K562 (cell line): ENCODE results near the gene ZNRF3. TPM values are rescaled to one million over a fixed set of nuclear protein-coding genes. Genes with fewer than 3 reads are reported as not detected.
"Not testable (repeated sequence)": the region's sequence is repeated elsewhere in the genome, so short reads cannot be mapped to it uniquely, and the experiment has no call there.

ENCODE experiments used
- ATAC-seq: fragments of 200-7000 bp; cut with Tn5 transposase; 3 replicates; pipeline ENCODE4 v1.9.1; 2020; ENCODE audit warnings: moderate library complexity
- BruUV-seq: library from RNA; stranded (reverse); fragments of 400-500 nt; replicated peaks from 2 replicates; lab custom pipeline; 2021; lab: Mats Ljungman, UMichigan
- CTCF ChIA-PET: fragments of 300-600 bp; formaldehyde crosslinking; extraction: SDS; loops from one replicate; lab custom pipeline; 2021; ENCODE audit warnings: low intra/inter-chr PET ratio; lab: Yijun Ruan, JAX
- POLR2A ChIA-PET: fragments of 300-600, 350-650 bp; sonication (Branson Sonifier 250); formaldehyde crosslinking; extraction: SDS; loops from one replicate; lab custom pipeline; 2021; ENCODE audit warnings: antibody characterized with exemption, inconsistent platforms; lab: Yijun Ruan, JAX
- DNase-seq, 4 experiments: peaks; one replicate each; pipeline versions ENCODE4 v3.0.0 to v3.0.0-alpha.2; 2011 to 2018; ENCODE audit warnings: low spot score in 3 of 4, mixed read lengths in 3 of 4; ENCODE audit errors: extremely low read depth in 1 of 4
- FAIRE-seq: peaks from 2 replicates; lab custom pipeline; 2011; peaks lifted over from hg19 to GRCh38; lab: Jason Lieb, UNC
- H2AFZ ChIP-seq: 2 replicates; pipeline ENCODE4 v1.6.0; 2011; ENCODE audit warnings: low read depth, low read length, control low read depth, inconsistent platforms
- H3K27ac ChIP-seq: fragments of 200-600 bp; 3 replicates; pipeline ENCODE4 v1.8.0; 2011; ENCODE audit warnings: low read depth, mild to moderate bottlenecking, control low read depth, inconsistent platforms, low read length, moderate library complexity, mixed read lengths; ENCODE audit errors: extremely low read depth
- H3K27me3 ChIP-seq, 2 experiments: fragments of 300-600 bp in 1 of 2; 2 replicates in 1 of 2; 3 replicates in 1 of 2; pipeline versions ENCODE4 v1.6.0 to v1.8.0; 2011; ENCODE audit warnings: inconsistent platforms in 2 of 2, low read length in 2 of 2, mild to moderate bottlenecking in 1 of 2, mixed read lengths in 1 of 2, moderate library complexity in 1 of 2; ENCODE audit not compliant: control insufficient read depth in 2 of 2, insufficient read depth in 2 of 2
- H3K36me3 ChIP-seq: fragments of 300-600 bp; 3 replicates; pipeline ENCODE4 v1.8.0; 2011; ENCODE audit warnings: mild to moderate bottlenecking, low read length, inconsistent platforms; ENCODE audit not compliant: control insufficient read depth, insufficient read depth
- H3K4me1 ChIP-seq, 2 experiments: fragments of 200-600 bp in 1 of 2; replicated peaks in 1 of 2; 2 replicates in 1 of 2; 3 replicates in 1 of 2; pipeline versions ENCODE4 v1.5.1 to v1.8.0; 2011; ENCODE audit warnings: inconsistent platforms in 2 of 2, low read length in 2 of 2, mild to moderate bottlenecking in 1 of 2, mixed read lengths in 1 of 2, moderate library complexity in 1 of 2; ENCODE audit not compliant: control insufficient read depth in 2 of 2, insufficient read depth in 2 of 2
- H3K4me2 ChIP-seq: 2 replicates; pipeline ENCODE4 v1.6.1; 2011; ENCODE audit warnings: low read length, control low read depth, inconsistent platforms, mixed read lengths; ENCODE audit not compliant: insufficient read depth
- H3K4me3 ChIP-seq: fragments of 200-600 bp; sonication (generic), shearing (Covaris generic); 2 replicates; pipeline ENCODE4 v1.5.1; 2016; ENCODE audit warnings: control low read depth, inconsistent platforms
- H3K79me2 ChIP-seq: fragments of 200-600 bp; 3 replicates; pipeline ENCODE4 v1.8.0; 2011; ENCODE audit warnings: low read length, inconsistent platforms; ENCODE audit not compliant: control insufficient read depth, insufficient read depth
- H3K9ac ChIP-seq, 2 experiments: 2 replicates each; pipeline versions ENCODE4 v1.6.0 to v1.6.1; 2011; ENCODE audit warnings: low read depth in 2 of 2, low read length in 2 of 2, control low read depth in 1 of 2, inconsistent platforms in 1 of 2, mild to moderate bottlenecking in 1 of 2, mixed read lengths in 1 of 2; ENCODE audit not compliant: insufficient read depth in 1 of 2
- H3K9me1 ChIP-seq: one replicate; pipeline ENCODE4 v1.6.0; 2011; ENCODE audit warnings: inconsistent platforms, mild to moderate bottlenecking, low read length, moderate library complexity; ENCODE audit not compliant: control insufficient read depth, insufficient read depth
- H3K9me3 ChIP-seq: replicated peaks from 2 replicates; pipeline ENCODE4 v1.5.1; 2011; ENCODE audit warnings: low read depth, low read length, inconsistent platforms; ENCODE audit not compliant: control insufficient read depth, insufficient read depth
- H4K20me1 ChIP-seq: replicated peaks from 2 replicates; pipeline ENCODE4 v1.6.1; 2011; ENCODE audit warnings: low read length, inconsistent platforms, mixed read lengths; ENCODE audit not compliant: control insufficient read depth, insufficient read depth
- CEBPB ChIP-seq: fragments of 450-650 bp; IDR thresholded peaks from 2 replicates; pipeline ENCODE4 v1.6.1; 2016; ENCODE audit warnings: missing genetic modification characterization, missing compliant biosample characterization
- CEBPG ChIP-seq, 3 experiments: fragments of 200-800 bp in 1 of 3; sonication (Bioruptor generic) in 1 of 3; sonication (generic) in 1 of 3; formaldehyde crosslinking in 1 of 3; IDR thresholded peaks in 2 of 3; conservative IDR thresholded peaks in 1 of 3; 2 replicates each; pipeline versions ENCODE4 v1.6.1 to v1.8.0; 2016 to 2022; ENCODE audit warnings: missing compliant biosample characterization in 2 of 3, missing genetic modification characterization in 2 of 3, mild to moderate bottlenecking in 1 of 3, missing genetic modification reagents in 1 of 3
- PTRF ChIP-seq: fragments of 450-650 bp; IDR thresholded peaks from 2 replicates; pipeline ENCODE4 v1.6.1; 2016; ENCODE audit warnings: mild to moderate bottlenecking, missing genetic modification characterization, missing compliant biosample characterization
- PTTG1 ChIP-seq: fragments of 450-650 bp; IDR thresholded peaks from 2 replicates; pipeline ENCODE4 v1.6.1; 2016; ENCODE audit warnings: low read depth, mild to moderate bottlenecking, missing genetic modification characterization, missing compliant biosample characterization
- WGBS: fragments of 100-300 bp; shearing (Covaris generic); methylation state at CpG from one replicate; pipeline ENCODE4 v1.1.6; 2016; ENCODE audit warnings: low coverage, mixed read lengths; ENCODE audit not compliant: insufficient coverage; ENCODE audit errors: missing lambda C conversion rate; 5-methylcytosine and 5-hydroxymethylcytosine counted together
- in situ Hi-C: fragments of 300-500 bp; cut with MboI; formaldehyde crosslinking; loops from 4 replicates; pipeline ENCODE4 v1.15.0; 2018; ENCODE audit warnings: inconsistent platforms, mixed read lengths
- intact Hi-C: fragments of 100-400 bp; cut with micrococcal nuclease; formaldehyde crosslinking; loops from 2 replicates; pipeline ENCODE4 v1.14.2; 2022
- polyA plus RNA-seq, 8 experiments: library from polyadenylated mRNA; depleted of rRNA in 4 of 8; stranded (reverse) in 5 of 8; unstranded in 3 of 8; fragments of >200 nt; fragmentation: Nextera tagmentation in 2 of 8; fragmentation: Illumina TruSeq in 1 of 8; extraction: Ambion mirVana in 2 of 8; extraction: Trizol in 1 of 8; gene quantifications; 2 replicates each; pipeline versions ENCODE4 v1.2.1 to v1.2.3, GENCODE V29; 2011 to 2014; ENCODE audit warnings: inconsistent platforms in 1 of 8, missing spikeins in 1 of 8
- total RNA-seq, 7 experiments: library from RNA; depleted of rRNA in 6 of 7; stranded (reverse); fragments of >200 nt in 6 of 7; fragmentation: Illumina TruSeq in 2 of 7; extraction: Trizol in 2 of 7; gene quantifications; 2 replicates each; pipeline versions ENCODE4 v1.2.1 to v1.2.3, GENCODE V29; 2011 to 2021; ENCODE audit warnings: low replicate concordance in 1 of 7

Gene ZNRF3
- total and polyA plus RNA-seq, 9 of the 15 experiments (the other 6 are each of a cell fraction or from before 2014, with no cell fraction given): 0.41 to 5.9 (median 1.7) TPM

DNA sequence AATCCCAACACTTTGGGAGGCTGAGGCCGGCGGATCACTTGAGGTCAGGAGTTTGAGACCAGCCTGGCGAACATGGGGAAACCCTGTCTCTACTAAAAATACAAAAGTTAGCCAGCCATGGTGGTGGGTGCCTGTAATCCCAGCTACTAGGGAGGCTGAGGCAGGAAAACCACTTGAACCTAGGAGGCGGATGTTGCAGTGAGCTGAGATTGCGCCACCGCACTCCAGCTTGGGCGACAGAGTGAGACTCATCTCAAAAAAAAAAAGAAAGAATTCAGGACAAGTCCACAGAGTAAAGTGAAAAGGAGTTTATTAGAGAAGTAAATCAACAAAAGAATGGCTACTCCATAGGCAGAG lies 200.2 kb downstream of the ZNRF3 start:
- H3K4me3 ChIP-seq; H3K9me1 ChIP-seq; H2AFZ ChIP-seq; CTCF ChIA-PET; intact Hi-C loops; DNase-seq; H3K36me3 ChIP-seq; H3K4me2 ChIP-seq; H3K27me3 ChIP-seq; in situ Hi-C loops; H3K9me3 ChIP-seq; FAIRE-seq; H3K79me2 ChIP-seq; H4K20me1 ChIP-seq; H3K9ac ChIP-seq; BruUV-seq; ATAC-seq; TF ChIP-seq CEBPG (CRISPR knock-in tag; IDR thresholded peaks at IDR 0.05): not testable (repeated sequence)
- TF ChIP-seq PTTG1 (0 out of 2 replicates have a peak, but pooled peaks have one; percentile 29), PTRF (tag) (peak; percentile 29; the same call in 1 of the 2 replicates), CEBPB (tag) (peak; percentile 79), CEBPG (tag; conservative IDR thresholded peaks at IDR 0.05 in 1 of 2, IDR thresholded peaks at IDR 0.05 in 1 of 2) (peak; percentile 6 to 26; a peak in 1 of 4 replicates)
- WGBS: 100% methylated on average over 3 of the region's 7 CpGs
- H3K4me1 ChIP-seq: peaks cover 4 to 32% of the 10 kb centered on the region in 2 experiments; a peak in 4 of 5 replicates
- 0 out of 3 replicates have a peak overlapping the region, but pooled peaks have one; percentile 39 for H3K27ac ChIP-seq
- POLR2A ChIA-PET: interaction anchor here (0.7 to 0.9 kb wide), 2 partner anchors 8 to 9 kb away, joined by 3 to 5 read pairs; no protein-coding TSS in a partner anchor
